ENCODE measurements around the gene NFIC. TPM values are rescaled to one million over a fixed set of nuclear protein-coding genes. Genes with fewer than 3 reads are reported as not detected.

NFIC gene
- total and polyA plus RNA-seq, 2 experiments from 2014 or later, result 7.8 to 20.9 TPM

- H3K9me3 ChIP-seq (ENCODE audit: low read depth), result no peaks in the 10 kb centered on the region
- no peaks in the 10 kb centered on the region for H3K9me2 ChIP-seq (replicated peaks; ENCODE audit: insufficient read depth)
- peaks cover 12% of the 10 kb centered on the region for H3K4me1 ChIP-seq (ENCODE audit: insufficient read depth)
- H3K4me2 ChIP-seq, result peak overlapping the region; percentile 96
- peaks cover 7% of the 10 kb centered on the region for H3K79me2 ChIP-seq
- 14% methylated on average over 13 of the region's 38 CpGs for WGBS (ENCODE audit: low lambda C conversion rate, missing lambda C conversion rate)
- no peak for DNase-seq (ENCODE audit: low spot score)
- H3K36me3 ChIP-seq (replicated peaks; ENCODE audit: insufficient read depth, low read depth), result no peaks in the 10 kb centered on the region
- peaks cover 52% of the 10 kb centered on the region for H3K27me3 ChIP-seq
- TF ChIP-seq EZH2 (IDR thresholded peaks at IDR 0.05; ENCODE audit: borderline replicate concordance) (no peak), CTCF (IDR thresholded peaks at IDR 0.05; ENCODE audit: poor library complexity) (no peak), EZH2phosphoT487 (IDR thresholded peaks at IDR 0.05; ENCODE audit: low read depth, severe bottlenecking, unreplicated experiment) (no peak)
- no peaks in the 10 kb centered on the region for H4K20me1 ChIP-seq (ENCODE audit: insufficient read depth, poor library complexity, severe bottlenecking)
- peak overlapping the region; percentile 21 for H3K4me3 ChIP-seq
- no peak overlapping the region for H2AFZ ChIP-seq
- no peak overlapping the region for H3K27ac ChIP-seq
Observed at GRCh38 chr19:3357992-3358688, 8.2 kb upstream of the NFIC start.

GRCh38 chr19:3358689-3359014, 7.7 kb upstream of the NFIC start:
- Histone ChIP-seq H3K79me2 (peaks cover 7% of the 10 kb centered on the region), H3K4me1 (ENCODE audit: insufficient read depth) (peaks cover 12% of the 10 kb centered on the region), H3K4me3 (peak overlapping the region; percentile 21), H4K20me1 (ENCODE audit: insufficient read depth, poor library complexity, severe bottlenecking) (peaks cover under 1% of the 10 kb centered on the region), H3K9me3 (ENCODE audit: low read depth) (no peaks in the 10 kb centered on the region), H3K9me2 (replicated peaks; ENCODE audit: insufficient read depth) (no peaks in the 10 kb centered on the region), H3K27me3 (peaks cover 57% of the 10 kb centered on the region), H2AFZ (no peak overlapping the region), H3K36me3 (replicated peaks; ENCODE audit: insufficient read depth, low read depth) (no peaks in the 10 kb centered on the region), H3K27ac (no peak overlapping the region), H3K4me2 (peak overlapping the region; percentile 96)
- 13% methylated on average over 11 of the region's 27 CpGs for WGBS (ENCODE audit: low lambda C conversion rate, missing lambda C conversion rate)
- no peak for TF ChIP-seq CTCF (IDR thresholded peaks at IDR 0.05; ENCODE audit: poor library complexity)
- no peak for TF ChIP-seq EZH2 (IDR thresholded peaks at IDR 0.05; ENCODE audit: borderline replicate concordance)
- no peak for TF ChIP-seq EZH2phosphoT487 (IDR thresholded peaks at IDR 0.05; ENCODE audit: low read depth, severe bottlenecking, unreplicated experiment)
- DNase-seq (ENCODE audit: low spot score), result no peak

- WGBS (ENCODE audit: low lambda C conversion rate, missing lambda C conversion rate), result 4% methylated on average over 52 of the region's 129 CpGs
- H3K9me3 ChIP-seq (ENCODE audit: low read depth), result no peaks in the 10 kb centered on the region
- H3K27ac ChIP-seq, result peak overlapping the region; percentile 81
- peaks cover 12% of the 10 kb centered on the region for H3K4me1 ChIP-seq (ENCODE audit: insufficient read depth)
- TF ChIP-seq EZH2 (IDR thresholded peaks at IDR 0.05; ENCODE audit: borderline replicate concordance) (no peak), CTCF (IDR thresholded peaks at IDR 0.05; ENCODE audit: poor library complexity) (no peak), EZH2phosphoT487 (IDR thresholded peaks at IDR 0.05; ENCODE audit: low read depth, severe bottlenecking, unreplicated experiment) (no peak)
- H3K4me3 ChIP-seq, result peak overlapping the region; percentile 99
- H4K20me1 ChIP-seq (ENCODE audit: insufficient read depth, poor library complexity, severe bottlenecking), result peaks cover 4% of the 10 kb centered on the region
- no peaks in the 10 kb centered on the region for H3K9me2 ChIP-seq (replicated peaks; ENCODE audit: insufficient read depth)
- H3K27me3 ChIP-seq, result peaks cover 63% of the 10 kb centered on the region
- H3K79me2 ChIP-seq, result peaks cover 7% of the 10 kb centered on the region
- H3K36me3 ChIP-seq (replicated peaks; ENCODE audit: insufficient read depth, low read depth), result no peaks in the 10 kb centered on the region
- H3K4me2 ChIP-seq, result peak overlapping the region; percentile 96
- DNase-seq (ENCODE audit: low spot score), result peak; percentile 62
- H2AFZ ChIP-seq, result peak overlapping the region; percentile 66
Observed at GRCh38 chr19:3359015-3359918, 7.1 kb upstream of the NFIC start.
